Measurements from ENCODE around the gene PAK4.

- TF ChIP-seq POLR2A (IDR thresholded peaks at IDR 0.05) (no peak), CTCF (IDR thresholded peaks at IDR 0.05) (no peak)
These were observed 42.6 kb upstream of the PAK4 start for GRCh38 chr19:39082745-39083598.
